Endodermal cell (in vitro differentiated cells): ENCODE results near the gene CPD. TPM values are rescaled to one million over a fixed set of nuclear protein-coding genes. Genes with fewer than 3 reads are reported as not detected.
"Not testable (repeated sequence)": the region's sequence is repeated elsewhere in the genome, so short reads cannot be mapped to it uniquely, and the experiment has no call there.

ENCODE experiments used
- DNase-seq: peaks from one replicate; pipeline ENCODE4 v3.0.0-alpha.2; 2017
- H3K27ac ChIP-seq: 2 replicates; pipeline ENCODE4 v1.5.1; 2013; ENCODE audit warnings: mild to moderate bottlenecking, low read depth, low read length, moderate library complexity
- H3K27me3 ChIP-seq: 2 replicates; pipeline ENCODE4 v1.6.1; 2013; ENCODE audit warnings: mild to moderate bottlenecking, low read length, moderate library complexity; ENCODE audit not compliant: insufficient read depth, control insufficient read depth, poor library complexity, severe bottlenecking
- H3K36me3 ChIP-seq: 2 replicates; pipeline ENCODE4 v1.7.0; 2013; ENCODE audit warnings: mild to moderate bottlenecking, low read length, moderate library complexity; ENCODE audit not compliant: control insufficient read depth, insufficient read depth
- H3K4me1 ChIP-seq: one replicate; pipeline ENCODE4 v1.7.0; 2013; ENCODE audit warnings: low read length; ENCODE audit not compliant: control insufficient read depth, insufficient read depth
- H3K4me3 ChIP-seq: 2 replicates; pipeline ENCODE4 v1.5.1; 2013; ENCODE audit warnings: mild to moderate bottlenecking, low read length, moderate library complexity
- H3K9ac ChIP-seq: 2 replicates; pipeline ENCODE4 v1.6.1; 2013; ENCODE audit warnings: mild to moderate bottlenecking, low read length, moderate library complexity; ENCODE audit not compliant: poor library complexity, severe bottlenecking; ENCODE audit errors: extremely low read depth
- H3K9me3 ChIP-seq: 2 replicates; pipeline ENCODE4 v1.6.1; 2013; ENCODE audit warnings: mild to moderate bottlenecking, low read length, moderate library complexity; ENCODE audit not compliant: control insufficient read depth
- H3K27ac Mint-ChIP-seq: 2 replicates; pipeline ENCODE4 v1.8.0; 2020; ENCODE audit warnings: mixed read lengths
- H3K27me3 Mint-ChIP-seq: 2 replicates; pipeline ENCODE4 v1.8.0; 2021; ENCODE audit warnings: mild to moderate bottlenecking, mixed read lengths; ENCODE audit not compliant: insufficient read depth
- H3K36me3 Mint-ChIP-seq: 2 replicates; pipeline ENCODE4 v1.8.0; 2020; ENCODE audit warnings: low read depth, mixed read lengths
- H3K4me1 Mint-ChIP-seq: 2 replicates; pipeline ENCODE4 v1.8.0; 2020; ENCODE audit warnings: mixed read lengths
- H3K4me3 Mint-ChIP-seq: 2 replicates; pipeline ENCODE4 v1.8.0; 2020; ENCODE audit warnings: mild to moderate bottlenecking, moderate library complexity, mixed read lengths
- H3K9me3 Mint-ChIP-seq: 2 replicates; pipeline ENCODE4 v1.8.0; 2020; ENCODE audit warnings: mild to moderate bottlenecking, mixed read lengths
- CTCF ChIP-seq: fragments of 200-600 bp; sonication (generic); conservative IDR thresholded peaks from 2 replicates; pipeline ENCODE4 v1.5.0; 2021; ENCODE audit warnings: antibody characterized with exemption, mild to moderate bottlenecking
- WGBS, 2 experiments: methylation state at CpG; one replicate each; pipeline versions ENCODE4 v1.1.5 to v1.1.7; 2013; ENCODE audit warnings: missing lambda C conversion rate in 2 of 2, mixed read lengths in 1 of 2; ENCODE audit not compliant: insufficient coverage in 1 of 2, insufficient read length in 1 of 2; 5-methylcytosine and 5-hydroxymethylcytosine counted together
- total RNA-seq, 2 donors: library from RNA; stranded (reverse); fragmentation: NEBNext Ultra II Directional in 1 of 2; extraction: Animal tissue kit (Norgen Biotek cat#: 25700) in 1 of 2; gene quantifications; 2 replicates in 1 of 2; 3 replicates in 1 of 2; pipeline ENCODE4 v1.2.1, GENCODE V29; 2021

The CPD gene
- total RNA-seq, 2 donors from 2014 or later: 81.7 to 82.1 TPM

GRCh38 chr17:30413109-30413508, 34.4 kb downstream of the CPD start:
- H3K36me3 ChIP-seq: no peaks in the 10 kb centered on the region
- H3K4me3 ChIP-seq: no peak overlapping the region
- no peaks in the 10 kb centered on the region for H3K27me3 ChIP-seq
- H3K4me1 ChIP-seq: peaks cover 3% of the 10 kb centered on the region
- Mint-ChIP-seq H3K4me3 (no peak overlapping the region), H3K27ac (no peak overlapping the region), H3K36me3 (peaks cover 17% of the 10 kb centered on the region), H3K4me1 (peaks cover 18% of the 10 kb centered on the region), H3K9me3 (peaks cover 2% of the 10 kb centered on the region), H3K27me3 (no peaks in the 10 kb centered on the region)
- 98 to 100% methylated on average over 3 to 4 of the region's 4 CpGs for WGBS, 2 experiments
- no peak for DNase-seq
- H3K27ac ChIP-seq: no peak overlapping the region
- no peak overlapping the region for H3K9ac ChIP-seq
- no peak for TF ChIP-seq CTCF
- no peaks in the 10 kb centered on the region for H3K9me3 ChIP-seq

- peaks cover 8% of the 10 kb centered on the region for H3K4me1 Mint-ChIP-seq
- Histone ChIP-seq H3K4me3 (no peak overlapping the region), H3K36me3 (no peaks in the 10 kb centered on the region), H3K27me3 (no peaks in the 10 kb centered on the region), H3K4me1 (no peaks in the 10 kb centered on the region), H3K9ac (no peak overlapping the region), H3K9me3 (no peaks in the 10 kb centered on the region), H3K27ac (no peak overlapping the region)
- no peak overlapping the region for H3K4me3 Mint-ChIP-seq
- H3K27me3 Mint-ChIP-seq: no peaks in the 10 kb centered on the region
- H3K27ac Mint-ChIP-seq: no peak overlapping the region
- no peak for TF ChIP-seq CTCF
- peaks cover 15% of the 10 kb centered on the region for H3K36me3 Mint-ChIP-seq
- DNase-seq: no peak
- WGBS, 2 experiments: 89 to 93% methylated on average over 3 to 4 of the region's 4 CpGs
- H3K9me3 Mint-ChIP-seq: peaks cover 2% of the 10 kb centered on the region
Observed at GRCh38 chr17:30414486-30414885, 35.8 kb downstream of the CPD start.

GRCh38 chr17:30415491-30415890, 36.8 kb downstream of the CPD start:
- Histone ChIP-seq H3K4me1 (peaks cover 2% of the 10 kb centered on the region), H3K27ac (no peak overlapping the region), H3K27me3 (no peaks in the 10 kb centered on the region), H3K9ac (no peak overlapping the region), H3K36me3 (no peaks in the 10 kb centered on the region), H3K9me3 (no peaks in the 10 kb centered on the region), H3K4me3 (no peak overlapping the region)
- TF ChIP-seq CTCF: no peak
- Mint-ChIP-seq H3K27ac (no peak overlapping the region), H3K4me3 (no peak overlapping the region), H3K36me3 (peaks cover 12% of the 10 kb centered on the region), H3K4me1 (peaks cover 15% of the 10 kb centered on the region), H3K9me3 (peaks cover 2% of the 10 kb centered on the region), H3K27me3 (no peaks in the 10 kb centered on the region)
- DNase-seq: no peak

GRCh38 chr17:30418070-30418469, 39.3 kb downstream of the CPD start:
- H3K4me3 Mint-ChIP-seq, H3K9ac ChIP-seq, H3K4me1 ChIP-seq, H3K36me3 ChIP-seq, H3K27ac ChIP-seq, H3K27ac Mint-ChIP-seq, H3K27me3 Mint-ChIP-seq, DNase-seq, H3K4me3 ChIP-seq, H3K9me3 Mint-ChIP-seq, H3K27me3 ChIP-seq, H3K9me3 ChIP-seq: not testable (repeated sequence)
- H3K4me1 Mint-ChIP-seq: peaks cover 33% of the 10 kb centered on the region
- 86 to 97% methylated on average over 1 of the region's 1 CpG for whole genome bisulfite sequencing, 2 experiments
- H3K36me3 Mint-ChIP-seq: peaks cover 12% of the 10 kb centered on the region
